GM11168 (cell line): ENCODE measurements around the gene SORCS2.

Experiments used
- in situ Hi-C: fragments of 300-500 bp; cut with MboI; formaldehyde crosslinking; loops from one replicate; pipeline ENCODE4 v1.12.0; 2022; ENCODE audit warnings: low sequenced_read_pairs; ENCODE audit not compliant: unreplicated experiment

The SORCS2 gene

GRCh38 chr4:7524064-7524682 lies 331.8 kb downstream of the SORCS2 start:
- in situ Hi-C loops: no loop called here

- in situ Hi-C loops: no loop called here
Measured at GRCh38 chr4:7524843-7525242, 332.5 kb downstream of the SORCS2 start.

- in situ Hi-C loops: no loop called here
Measured at GRCh38 chr4:7526491-7526890, 334.2 kb downstream of the SORCS2 start.

GRCh38 chr4:7526929-7527535 lies 334.7 kb downstream of the SORCS2 start:
- in situ Hi-C loops: no loop called here

GRCh38 chr4:7529368-7530080 lies 337.2 kb downstream of the SORCS2 start:
- in situ Hi-C loops: no loop called here

- in situ Hi-C loops: no loop called here
Measured at GRCh38 chr4:7530082-7530481, 337.7 kb downstream of the SORCS2 start.

- in situ Hi-C loops: no loop called here
Measured at GRCh38 chr4:7530932-7531639, 338.7 kb downstream of the SORCS2 start.

GRCh38 chr4:7531640-7531994 lies 339.3 kb downstream of the SORCS2 start:
- in situ Hi-C loops: no loop called here

- in situ Hi-C loops: no loop called here
Measured at GRCh38 chr4:7532043-7532442, 339.7 kb downstream of the SORCS2 start.

GRCh38 chr4:7533267-7533666 lies 340.9 kb downstream of the SORCS2 start:
- in situ Hi-C loops: no loop called here

GRCh38 chr4:7535094-7535493 lies 342.8 kb downstream of the SORCS2 start:
- in situ Hi-C loops: no loop called here

GRCh38 chr4:7535619-7536018 lies 343.3 kb downstream of the SORCS2 start:
- in situ Hi-C loops: no loop called here

GRCh38 chr4:7536876-7537275 lies 344.5 kb downstream of the SORCS2 start:
- in situ Hi-C loops: no loop called here

GRCh38 chr4:7537853-7538400 lies 345.6 kb downstream of the SORCS2 start:
- in situ Hi-C loops: no loop called here

GRCh38 chr4:7538518-7538917 lies 346.2 kb downstream of the SORCS2 start:
- in situ Hi-C loops: no loop called here

- in situ Hi-C loops: no loop called here
Measured at GRCh38 chr4:7539186-7539585, 346.8 kb downstream of the SORCS2 start.

- in situ Hi-C loops: no loop called here
Measured at GRCh38 chr4:7539659-7540058, 347.3 kb downstream of the SORCS2 start.

GRCh38 chr4:7540206-7540605 lies 347.9 kb downstream of the SORCS2 start:
- in situ Hi-C loops: no loop called here

GRCh38 chr4:7540654-7541413 lies 348.5 kb downstream of the SORCS2 start:
- in situ Hi-C loops: no loop called here

- in situ Hi-C loops: no loop called here
Measured at GRCh38 chr4:7541414-7541810, 349.1 kb downstream of the SORCS2 start.
